HCT116 (cell line): Measurements from ENCODE around the gene MEFV.
"Not testable (repeated sequence)": the region's sequence is repeated elsewhere in the genome, so short reads cannot be mapped to it uniquely, and the experiment has no call there.

Experiments
- CBX3 ChIP-seq: IDR thresholded peaks from 2 replicates; pipeline ENCODE4 v1.6.1; 2012; ENCODE audit warnings: low read depth
- CTCF ChIP-seq, 3 experiments: fragments of 200-600 bp in 1 of 3; sonication (generic) in 1 of 3; IDR thresholded peaks in 2 of 3; conservative IDR thresholded peaks in 1 of 3; 2 replicates each; pipeline ENCODE4 v1.5.1; 2012 to 2017; ENCODE audit warnings: low read depth in 2 of 3, low read length in 2 of 3, antibody characterized with exemption in 1 of 3, borderline replicate concordance in 1 of 3, control low read depth in 1 of 3, mild to moderate bottlenecking in 1 of 3, mixed read lengths in 1 of 3, mixed run types in 1 of 3, moderate library complexity in 1 of 3; ENCODE audit not compliant: insufficient read depth in 1 of 3
- ELF1 ChIP-seq: IDR thresholded peaks from 2 replicates; pipeline ENCODE4 v1.6.1; 2012; ENCODE audit warnings: low read depth, borderline replicate concordance
- EZH2 ChIP-seq: fragments of 200-600 bp; sonication (generic); IDR thresholded peaks from 2 replicates; pipeline ENCODE4 v1.6.1; 2017; ENCODE audit warnings: antibody characterized with exemption, mixed run types
- EZH2phosphoT487 ChIP-seq: fragments of 200-600 bp; IDR thresholded peaks from 2 replicates; pipeline ENCODE4 v1.6.1; 2018; ENCODE audit warnings: antibody characterized with exemption, borderline replicate concordance
- POLR2A ChIP-seq: IDR thresholded peaks from 2 replicates; pipeline ENCODE4 v1.7.0; 2011; ENCODE audit warnings: borderline replicate concordance; ENCODE audit not compliant: insufficient read depth, insufficient read length; ENCODE audit errors: extremely low read depth
- POLR2AphosphoS5 ChIP-seq: IDR thresholded peaks from 2 replicates; pipeline ENCODE4 v1.6.1; 2011; ENCODE audit warnings: mild to moderate bottlenecking, low read depth, low read length, moderate library complexity
- ZFX ChIP-seq: fragments of 450-650 bp; IDR thresholded peaks from 2 replicates; pipeline ENCODE4 v1.6.1; 2017

DNA sequence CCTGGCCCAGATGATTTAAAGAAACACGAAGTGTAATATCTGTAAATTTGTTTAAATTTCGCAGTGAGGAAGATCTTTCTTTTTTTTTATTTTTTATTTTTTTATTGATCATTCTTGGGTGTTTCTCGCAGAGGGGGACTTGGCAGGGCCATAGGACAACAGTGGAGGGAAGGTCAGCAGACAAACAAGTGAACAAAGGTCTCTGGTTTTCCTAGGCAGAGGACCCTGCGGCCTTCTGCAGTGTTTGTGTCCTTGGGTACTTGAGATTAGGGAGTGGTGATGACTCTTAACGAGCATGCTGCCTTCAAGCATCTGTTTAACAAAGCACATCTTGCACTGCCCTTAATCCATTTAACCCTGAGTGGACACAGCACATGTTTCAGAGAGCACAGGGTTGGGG, 14.3 kb upstream of the MEFV start:
- not testable (repeated sequence) for TF ChIP-seq CTCF (IDR thresholded peaks at IDR 0.05 in 2 of 3, conservative IDR thresholded peaks at IDR 0.05 in 1 of 3; ENCODE audit: borderline replicate concordance in 1 of 3, insufficient read depth in 1 of 3, low read depth in 2 of 3, low read length in 2 of 3); POLR2A; EZH2phosphoT487; POLR2AphosphoS5; ZFX; CBX3; EZH2; ELF1
